SKM-1 (cell line): Measurements from ENCODE around the gene HPSE2.

ENCODE experiments used
- DNase-seq: peaks from one replicate; lab custom pipeline; 2025; ENCODE audit not compliant: unreplicated experiment; lab: John Stamatoyannopoulos, UW

Gene HPSE2

DNA sequence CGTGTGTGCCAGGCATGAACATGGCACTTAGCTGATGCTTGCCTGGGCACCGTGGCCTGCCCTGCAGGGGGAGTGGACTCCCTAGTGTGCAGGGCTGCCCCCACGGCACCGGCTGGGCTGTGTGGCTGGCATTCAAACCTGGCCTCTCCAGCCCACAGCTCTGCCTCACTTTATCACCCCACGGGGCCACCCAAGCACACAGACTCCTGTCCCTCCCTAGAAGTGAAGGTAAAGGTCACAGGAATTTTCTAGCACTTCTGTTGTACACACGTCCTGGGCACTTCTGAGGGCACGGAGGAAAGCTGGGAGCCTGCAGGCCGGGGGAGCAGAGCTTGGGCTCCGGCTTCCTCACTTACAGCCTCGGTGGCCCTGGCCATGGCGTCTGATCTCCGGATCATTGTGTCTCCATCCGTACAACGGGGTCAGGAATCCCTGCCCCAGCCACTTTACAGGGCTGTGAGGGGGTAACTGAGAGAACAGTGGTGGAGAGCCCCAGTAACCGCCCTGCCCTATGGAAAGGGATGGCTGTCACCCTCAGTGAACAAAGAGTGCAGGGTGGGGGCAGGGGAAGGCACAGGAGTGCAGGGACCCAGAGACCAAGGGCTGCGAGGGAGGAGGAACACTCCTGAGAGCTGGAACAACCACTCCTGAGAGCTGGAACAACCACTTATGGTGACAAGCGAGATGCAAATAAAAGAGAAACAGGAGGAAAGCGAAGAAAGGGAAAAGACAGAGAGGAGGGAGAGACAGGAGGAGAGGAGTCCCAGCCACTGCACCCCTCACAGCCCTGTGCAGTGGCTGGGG is 816.8 kb downstream of the HPSE2 start:
- DNase-seq: no peak

DNA sequence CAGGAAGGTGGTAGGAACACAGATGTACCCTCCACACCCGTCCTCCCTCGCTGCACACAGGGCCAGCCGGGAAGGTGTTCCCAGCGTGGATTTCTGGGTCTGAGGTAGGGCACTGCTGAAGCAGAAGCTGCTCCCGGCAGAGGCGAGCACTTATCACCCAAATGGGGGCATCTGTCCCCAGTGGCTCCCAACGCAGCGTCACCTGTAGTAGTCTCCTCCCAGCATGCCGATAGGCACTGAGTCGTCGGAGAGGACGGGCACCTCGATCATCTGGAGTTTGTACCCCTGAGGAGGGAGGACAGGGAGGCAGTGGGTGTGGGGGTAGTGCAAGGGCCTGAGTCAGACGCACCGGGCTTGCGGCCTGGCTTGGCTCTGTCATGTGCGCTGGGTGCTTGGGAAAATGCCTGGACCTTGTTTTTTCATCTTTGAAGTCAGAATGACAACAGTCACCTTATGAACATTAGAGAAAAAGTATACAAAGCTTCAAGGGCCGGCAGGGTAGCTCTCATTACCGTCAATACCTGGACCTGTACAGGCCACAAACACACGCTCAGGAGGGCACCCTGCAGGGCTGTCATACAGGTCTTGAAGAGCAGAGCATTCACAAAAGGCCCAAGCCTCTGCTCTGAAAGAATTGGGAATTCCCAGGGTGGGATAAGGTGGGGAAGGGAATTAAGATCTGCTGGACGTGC is 817.5 kb downstream of the HPSE2 start:
- no peak for DNase-seq

DNA sequence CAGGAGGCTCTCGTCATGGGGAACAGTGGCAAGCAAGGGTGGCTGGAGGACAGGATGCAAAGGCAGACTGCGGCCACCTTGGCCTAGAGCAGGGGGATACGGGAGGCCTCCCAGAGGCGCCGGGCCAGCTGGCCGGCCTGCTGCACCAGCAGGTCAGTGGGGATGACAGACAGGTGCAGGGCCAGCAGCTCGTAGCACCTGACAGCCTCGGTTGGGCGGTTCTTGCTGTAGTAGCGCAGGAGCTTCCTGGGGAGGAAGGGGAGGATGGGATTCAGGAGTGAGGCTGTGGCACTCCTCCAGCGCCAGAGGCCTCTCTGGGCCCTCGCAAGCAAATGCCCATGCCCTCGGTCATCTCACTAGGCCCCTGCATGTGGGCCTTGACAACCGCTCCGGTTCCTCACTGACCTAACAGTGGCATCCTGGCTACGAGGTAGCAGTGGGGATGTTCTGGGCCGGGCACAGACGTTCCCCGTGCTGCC is 818.1 kb downstream of the HPSE2 start:
- no peak for DNase-seq

DNA sequence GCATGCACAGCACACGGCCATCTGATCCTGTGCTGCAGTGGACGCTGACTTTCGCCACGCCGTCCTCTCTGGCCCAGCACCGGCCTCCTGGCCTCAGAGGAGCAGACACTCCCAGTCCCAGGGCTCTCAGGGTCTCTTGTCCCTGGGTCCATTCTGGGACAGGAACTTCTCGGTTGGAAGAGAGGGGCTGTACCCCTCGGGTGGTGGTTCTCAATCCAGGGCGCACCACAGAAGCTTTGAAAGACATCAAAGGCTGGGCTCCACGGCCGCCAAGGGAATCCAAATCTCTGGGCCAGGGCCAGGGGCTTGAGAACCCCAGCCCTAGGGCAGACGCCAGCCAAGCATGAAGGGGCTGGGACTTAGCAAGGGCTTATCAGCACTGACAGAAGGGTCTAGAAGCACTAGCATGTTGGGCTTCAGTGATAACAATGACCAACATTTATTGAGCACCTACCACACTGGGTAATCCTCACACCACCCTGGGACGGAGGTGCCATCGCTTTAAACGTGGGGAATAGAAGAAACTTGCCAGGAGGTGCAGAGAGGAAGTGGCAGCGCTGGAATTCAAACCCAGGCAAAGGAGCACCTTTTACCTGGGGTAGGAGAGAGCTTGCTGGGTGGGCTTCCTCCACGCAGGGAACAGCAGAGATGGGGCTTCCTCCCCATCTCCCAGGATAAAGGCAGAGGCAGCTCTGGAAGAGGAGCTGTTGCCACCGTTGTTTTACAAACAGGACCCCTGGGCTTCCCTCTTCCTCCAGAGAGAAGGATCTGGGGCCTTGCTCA is 818.9 kb downstream of the HPSE2 start:
- no peak for DNase-seq

DNA sequence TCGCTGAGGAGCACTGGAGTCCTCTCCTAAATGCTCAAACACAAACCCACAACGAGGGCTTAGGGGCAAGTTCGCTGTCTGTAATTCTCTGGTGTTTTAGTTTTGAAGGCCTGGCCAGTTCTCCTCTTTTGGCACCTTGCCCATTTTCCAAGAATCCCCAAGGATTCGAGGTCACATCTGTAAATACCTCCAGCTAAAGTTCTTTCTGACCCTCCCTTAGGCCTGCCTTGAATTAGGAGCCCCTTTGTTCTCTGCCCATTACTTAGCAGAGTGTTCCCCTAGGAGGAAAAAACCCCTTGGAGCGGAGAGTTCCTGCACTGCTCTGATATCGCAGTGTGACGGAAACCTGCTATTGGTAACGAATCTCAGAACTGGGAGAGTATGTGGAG is 819.9 kb downstream of the HPSE2 start:
- no peak for DNase-seq

DNA sequence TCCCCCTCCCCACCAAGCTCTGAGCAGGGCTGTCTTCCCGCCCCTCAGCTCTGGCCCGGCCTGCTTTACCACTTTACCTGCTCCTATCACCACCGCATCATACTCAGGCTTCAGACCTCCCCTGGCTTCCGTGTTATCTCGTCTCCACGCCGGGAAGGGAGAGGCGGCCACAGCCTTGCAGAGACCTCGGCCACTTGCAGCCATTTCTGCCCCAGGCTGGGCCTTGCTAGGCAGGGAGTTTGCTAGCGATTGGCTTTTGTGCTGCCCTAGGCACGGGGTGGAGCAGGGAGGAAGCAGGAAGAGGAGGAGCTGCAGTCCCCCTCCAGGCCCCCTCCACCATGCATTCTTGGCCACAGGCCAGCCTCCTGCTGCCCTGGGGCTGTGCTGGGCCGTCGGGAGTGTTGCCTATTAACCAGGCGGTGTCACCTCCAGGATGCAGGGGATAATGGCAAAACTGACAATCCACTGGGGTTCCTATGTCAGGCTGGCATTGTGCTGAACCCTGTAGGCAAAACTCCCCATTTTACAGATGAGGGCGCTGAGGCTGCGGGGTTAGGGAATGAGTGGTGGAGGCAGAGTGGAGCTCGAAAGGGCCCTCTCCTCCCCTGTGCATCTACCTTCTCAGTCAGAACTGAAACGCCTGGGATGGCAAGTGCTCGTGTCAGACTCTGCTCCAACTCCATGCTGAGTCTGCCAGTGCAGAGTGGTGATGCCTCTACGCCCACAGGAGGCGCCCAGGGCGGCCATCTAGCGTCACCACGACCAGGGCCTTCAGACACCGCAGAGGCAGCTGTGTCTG is 820.5 kb downstream of the HPSE2 start, which contains the start of gene PYROXD2:
Gene PYROXD2, minus strand, starts transcription at position 251 of the 799 bp plus-strand sequence. Its CDS starts 47 bp downstream, at position 204.
- DNase-seq: no peak

DNA sequence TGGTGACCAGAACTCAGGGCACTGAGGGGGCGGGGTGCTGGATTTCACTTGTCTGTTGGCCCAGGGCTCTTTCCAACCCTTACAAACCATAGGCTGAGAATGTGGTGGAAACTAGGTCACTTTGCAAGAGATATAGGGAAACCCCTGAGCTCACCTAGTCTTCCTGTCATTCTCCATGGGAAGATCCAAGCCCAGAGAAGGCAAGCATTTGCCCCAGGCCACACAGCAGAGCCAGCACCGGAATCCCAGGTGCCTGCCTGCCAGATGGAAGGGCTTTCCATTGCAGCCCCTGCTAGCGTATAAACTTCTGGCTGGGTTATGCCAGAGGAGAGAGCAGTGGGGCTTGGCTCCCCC is 821.1 kb downstream of the HPSE2 start:
- DNase-seq: no peak

DNA sequence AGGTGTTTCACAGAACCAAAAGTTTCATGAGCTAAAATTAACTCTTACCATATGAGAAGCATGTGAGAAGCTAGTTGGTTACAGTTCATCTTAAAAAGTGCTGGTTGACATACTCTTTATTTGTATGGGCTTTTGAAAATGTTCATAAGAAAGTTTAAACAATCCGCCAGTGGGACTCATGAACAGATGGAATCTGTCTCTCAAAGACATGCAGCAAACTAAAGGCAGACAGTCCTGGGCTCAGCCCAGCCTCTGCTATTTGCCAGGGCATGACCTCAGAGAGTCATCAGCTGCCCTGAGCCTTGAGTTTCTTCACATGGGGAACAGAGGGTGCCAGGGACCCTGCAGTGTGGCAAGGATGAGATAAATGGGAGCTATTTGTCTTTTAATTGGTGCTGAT is 823.9 kb downstream of the HPSE2 start:
- DNase-seq: no peak

DNA sequence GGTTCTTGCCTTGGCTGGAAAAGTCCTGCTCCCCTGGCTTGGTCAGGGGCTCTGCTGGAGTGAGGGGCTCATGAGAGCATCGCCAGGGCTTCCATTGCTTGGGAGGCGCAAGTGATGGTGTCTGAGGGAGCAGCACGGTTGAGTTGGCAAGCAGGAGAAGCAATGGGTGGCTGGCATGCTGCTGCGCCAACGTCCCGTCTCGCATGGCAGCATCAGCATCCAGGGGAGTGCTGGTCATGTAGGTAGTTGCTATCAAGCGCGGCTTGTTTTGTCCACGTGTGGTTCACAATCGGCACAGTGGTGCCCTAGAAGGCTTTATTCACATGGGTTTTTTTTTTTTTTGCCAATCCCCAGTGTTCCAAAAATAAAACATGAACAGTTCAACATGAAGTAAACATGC is 824.5 kb downstream of the HPSE2 start:
- DNase-seq: no peak

DNA sequence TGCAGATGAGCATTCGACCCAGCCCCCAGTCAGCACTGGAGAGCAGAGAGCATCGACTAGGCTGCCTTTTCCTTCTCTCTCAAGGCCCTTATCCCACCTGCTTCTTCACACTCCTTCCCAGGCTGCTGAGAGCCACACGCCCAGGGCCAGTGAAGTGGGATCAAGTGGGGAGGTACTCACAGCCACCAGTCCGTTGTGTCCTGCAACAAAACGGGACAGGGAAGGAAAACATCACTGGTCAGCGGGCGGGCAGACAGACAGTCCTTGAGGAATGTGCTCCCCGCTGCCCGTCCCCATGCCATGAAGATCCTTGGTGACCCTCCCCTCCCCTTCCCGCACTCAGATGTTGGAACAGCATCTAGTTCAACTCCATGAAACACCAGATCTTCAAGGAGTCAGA is 824.9 kb downstream of the HPSE2 start:
- DNase-seq: no peak

DNA sequence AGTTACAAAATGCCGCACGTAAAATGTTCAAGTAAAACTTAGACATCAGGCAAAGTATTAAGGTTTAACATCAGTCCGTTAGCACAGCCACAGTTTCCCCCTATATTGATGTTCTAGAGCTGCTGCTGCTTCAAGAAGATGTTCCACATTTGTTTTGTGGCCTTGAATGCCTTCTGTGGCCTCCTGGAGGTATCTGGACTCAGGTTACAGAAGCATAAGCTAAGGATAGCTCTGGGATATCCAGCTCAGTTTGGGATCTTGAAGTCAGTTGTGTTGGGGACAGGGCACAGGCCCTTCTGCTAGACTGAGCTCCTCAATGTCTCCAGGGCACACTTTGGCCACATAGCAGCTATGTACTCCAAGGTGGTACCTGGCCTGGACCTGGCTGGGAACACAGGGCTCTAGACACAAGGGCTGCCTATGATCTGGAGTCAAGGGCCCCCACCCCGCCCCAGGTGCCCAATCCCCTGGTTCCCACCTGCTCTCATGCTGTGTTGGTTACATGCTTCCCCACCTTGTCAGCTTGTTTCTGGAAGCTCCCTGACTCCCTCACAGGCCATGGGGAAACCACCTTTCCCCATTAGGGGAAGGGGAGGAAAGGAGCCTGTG is 825.4 kb downstream of the HPSE2 start:
- DNase-seq: no peak

DNA sequence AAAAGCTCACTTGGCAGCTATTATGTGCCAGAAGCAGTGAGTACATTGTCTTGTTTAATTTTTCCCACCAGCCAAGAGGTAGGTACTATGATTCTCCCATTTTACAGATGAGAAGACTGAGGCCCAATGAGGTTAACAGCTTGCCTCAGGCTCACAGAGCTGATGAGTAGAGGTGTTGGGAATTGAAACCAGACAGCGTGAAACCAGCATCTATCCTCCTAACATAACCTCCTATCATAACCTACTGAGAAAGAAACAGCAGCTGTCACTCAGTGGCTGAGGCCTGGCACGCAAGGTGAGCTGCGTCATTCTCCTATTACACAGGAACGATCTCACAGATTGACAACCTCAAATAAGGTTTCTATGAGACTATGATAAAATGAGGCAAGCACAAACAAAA is 826.9 kb downstream of the HPSE2 start:
- DNase-seq: no peak

DNA sequence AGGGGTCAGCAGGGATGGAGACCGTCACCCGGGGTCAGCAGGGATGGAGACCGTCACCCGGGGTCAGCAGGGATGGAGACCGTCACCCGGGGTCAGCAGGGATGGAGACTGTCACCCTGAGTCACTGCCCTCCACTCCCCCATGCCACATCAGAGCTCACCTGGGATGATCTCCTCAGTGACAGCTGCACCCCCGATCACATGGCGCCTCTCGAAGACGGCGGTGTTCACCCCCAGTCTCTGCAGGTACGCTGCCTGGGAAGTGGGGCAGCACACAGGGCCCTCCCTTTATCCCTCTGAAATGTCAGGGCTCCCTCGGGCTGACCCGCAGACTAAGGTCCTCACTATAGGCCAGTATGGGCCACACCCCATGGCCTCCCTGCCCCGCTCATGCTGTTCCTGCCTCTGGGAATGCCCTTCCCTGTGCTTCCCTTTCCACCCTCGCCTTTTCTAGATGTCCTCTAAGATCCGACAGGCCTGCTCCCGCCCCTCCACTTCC is 827.9 kb downstream of the HPSE2 start:
- no peak for DNase-seq
